ENCODE results near the gene HDAC7. TPM values are rescaled to one million over a fixed set of nuclear protein-coding genes. Genes with fewer than 3 reads are reported as not detected.

HDAC7 gene
- total RNA-seq, 1 donor, result 47.9 TPM

GRCh38 chr12:47763481-47764346 lies 56.0 kb downstream of the HDAC7 start:
- H3K4me3 ChIP-seq (ENCODE audit: low read depth, low read length), result no peak overlapping the region
- TF ChIP-seq CTCF (IDR thresholded peaks at IDR 0.05; ENCODE audit: insufficient read depth, low read depth, low read length), result no peak

GRCh38 chr12:47762850-47763465 lies 56.7 kb downstream of the HDAC7 start:
- no peak for TF ChIP-seq CTCF (IDR thresholded peaks at IDR 0.05; ENCODE audit: insufficient read depth, low read depth, low read length)
- H3K4me3 ChIP-seq (ENCODE audit: low read depth, low read length), result no peak overlapping the region
- DNase-seq (ENCODE audit: low read depth), result no peak

More at GRCh38 chr12:47763481-47764346, 56.0 kb downstream of the HDAC7 start:
- no peak for DNase-seq (ENCODE audit: low read depth)

GRCh38 chr12:47758834-47759690 lies 60.6 kb downstream of the HDAC7 start, which contains the start of gene RAPGEF3:
TSS of gene RAPGEF3 (minus strand) at chr12:47758880. CDS start at chr12:47758556, 324 bp downstream.
- TF ChIP-seq CTCF (IDR thresholded peaks at IDR 0.05; ENCODE audit: insufficient read depth, low read depth, low read length), result peak; percentile 54
- peak within 1 kb of the TSS; percentile 66 for H3K4me3 ChIP-seq (ENCODE audit: low read depth, low read length)
- DNase-seq (ENCODE audit: low read depth), result peak; percentile 78

- no peak for TF ChIP-seq CTCF (IDR thresholded peaks at IDR 0.05; ENCODE audit: insufficient read depth, low read depth, low read length)
- H3K4me3 ChIP-seq (ENCODE audit: low read depth, low read length), result peak overlapping the region; percentile 66
- DNase-seq (ENCODE audit: low read depth), result no peak
Measured at GRCh38 chr12:47758584-47758833, 61.2 kb downstream of the HDAC7 start.

- peak overlapping the region; percentile 66 for H3K4me3 ChIP-seq (ENCODE audit: low read depth, low read length)
- TF ChIP-seq CTCF (IDR thresholded peaks at IDR 0.05; ENCODE audit: insufficient read depth, low read depth, low read length), result no peak
- no peak for DNase-seq (ENCODE audit: low read depth)
Measured at GRCh38 chr12:47757840-47758583, 61.7 kb downstream of the HDAC7 start.

- no peak for DNase-seq (ENCODE audit: low read depth)
- H3K4me3 ChIP-seq (ENCODE audit: low read depth, low read length), result no peak overlapping the region
- no peak for TF ChIP-seq CTCF (IDR thresholded peaks at IDR 0.05; ENCODE audit: insufficient read depth, low read depth, low read length)
Measured at GRCh38 chr12:47757364-47757839, 62.3 kb downstream of the HDAC7 start.

Measured in fibroblast of villous mesenchyme (primary cell).